Measurements from ENCODE around the gene FZD4. TPM values are rescaled to one million over a fixed set of nuclear protein-coding genes. Genes with fewer than 3 reads are reported as not detected.

The FZD4 gene
- total and polyA plus RNA-seq, 10 of the 15 experiments (the other 5 are each of a cell fraction or from before 2014, with no cell fraction given): under 0.01 to 0.13 (median 0.01) TPM; not detected in 6

GRCh38 chr11:86940122-86940777 is 14.9 kb downstream of the FZD4 start:
- Histone ChIP-seq H3K9me3 (replicated peaks; ENCODE audit: control insufficient read depth, insufficient read depth, low read length) (no peaks in the 10 kb centered on the region), H3K4me2 (ENCODE audit: control insufficient read depth, insufficient read depth) (no peak overlapping the region), H3K27ac (ENCODE audit: control insufficient read depth, insufficient read depth) (no peak overlapping the region), H3K79me2 (ENCODE audit: control insufficient read depth, insufficient read depth, low read length) (no peaks in the 10 kb centered on the region), H3K4me3 (no peak overlapping the region), H3K9ac (ENCODE audit: control insufficient read depth, insufficient read depth, low read length) (no peak overlapping the region), H4K20me1 (ENCODE audit: control insufficient read depth, insufficient read depth) (no peaks in the 10 kb centered on the region), H3K27me3 (replicated peaks in 1 of 2; ENCODE audit: control insufficient read depth in 2 of 2, insufficient read depth in 2 of 2, low read length in 1 of 2) (no peaks in the 10 kb centered on the region; a peak in 1 of 4 replicates), H2AFZ (ENCODE audit: control insufficient read depth, low read depth, low read length) (no peak overlapping the region), H3K4me1 (ENCODE audit: control insufficient read depth, insufficient read depth, low read length) (no peaks in the 10 kb centered on the region), H3K36me3 (ENCODE audit: control insufficient read depth in 2 of 2, insufficient read depth in 2 of 2, low read length in 1 of 2) (no peaks in the 10 kb centered on the region)
- ChIA-PET POLR2A (no interaction called here), RAD21 (ENCODE audit: unreplicated experiment) (interaction anchor here (1.1 to 2.5 kb wide), 6 partner anchors 15 to 471 kb away, joined by 3 to 18 read pairs (median 4); no protein-coding TSS in a partner anchor), CTCF (interaction anchor here (0.5 to 4.4 kb wide), 13 partner anchors 13 to 481 kb away, joined by 3 to 54 read pairs (median 4); no protein-coding TSS in a partner anchor), SMC1A (ENCODE audit: uncharacterized antibody, unreplicated experiment) (interaction anchor here (0.5 to 3.2 kb wide), 6 partner anchors 13 to 480 kb away, joined by 3 to 24 read pairs (median 6); no protein-coding TSS in a partner anchor)
- in situ Hi-C loops (cut with MboI): loop anchor here (5.0 kb wide), 2 partner anchors 347 to 482 kb away; no protein-coding TSS in a partner anchor
- BruUV-seq (replicated peaks): no TSS peak
- no peak for DNase-seq (ENCODE audit: low read depth, low spot score)
- WGBS (ENCODE audit: insufficient coverage, insufficient replicate concordance, low lambda C conversion rate, missing lambda C conversion rate): 38% methylated on average over 11 of the region's 11 CpGs
- no peak for FAIRE-seq
- ATAC-seq: no peak; the same call in 2 of the 3 replicates
- intact Hi-C loops (cut with micrococcal nuclease; ENCODE audit: unreplicated experiment): no loop called here
- TF ChIP-seq MYB (IDR thresholded peaks at IDR 0.05; ENCODE audit: borderline replicate concordance, low read depth, low read length): no peak
- no peak for TF ChIP-seq TCF7 (IDR thresholded peaks at IDR 0.05; ENCODE audit: borderline replicate concordance)
- no peak for TF ChIP-seq ASH2L (IDR thresholded peaks at IDR 0.05; ENCODE audit: borderline replicate concordance, low read depth)
- no peak for TF ChIP-seq HDAC6 (IDR thresholded peaks at IDR 0.05; ENCODE audit: unreplicated experiment)
- no peak for TF ChIP-seq MEF2B (IDR thresholded peaks at IDR 0.05; ENCODE audit: partially characterized antibody, poor library complexity, severe bottlenecking)
- TF ChIP-seq ZNF217 (IDR thresholded peaks at IDR 0.05): no peak
- no peak for TF ChIP-seq TAF1 (IDR thresholded peaks at IDR 0.05; ENCODE audit: borderline replicate concordance, low read depth, low read length)
- TF ChIP-seq EZH2 (IDR thresholded peaks at IDR 0.05; ENCODE audit: borderline replicate concordance, control insufficient read depth, low read depth, low read length): no peak
- no peak for TF ChIP-seq KAT2A (conservative IDR thresholded peaks at IDR 0.05; ENCODE audit: control insufficient read depth, low read depth, low read length)
- no peak for TF ChIP-seq SMARCA5 (IDR thresholded peaks at IDR 0.05)
- no peak for TF ChIP-seq CBFB (IDR thresholded peaks at IDR 0.05; ENCODE audit: low read depth)
- TF ChIP-seq CEBPZ (IDR thresholded peaks at IDR 0.05; ENCODE audit: low read depth, low read length): no peak
- no peak for TF ChIP-seq CREB1 (IDR thresholded peaks at IDR 0.05; ENCODE audit: low read depth)
- no peak for TF ChIP-seq PRDM15 (CRISPR knock-in tag; IDR thresholded peaks at IDR 0.05)

Measured in GM12878 (cell line).